RWPE1 (cell line): ENCODE measurements around the gene SWSAP1.
A peak's percentile ranks its signal among the peaks of the same experiment; 100 is the strongest.

ENCODE experiments used
- CTCF ChIA-PET: fragments of 350-600 bp; sonication (Branson Sonifier 250); formaldehyde crosslinking; extraction: SDS; loops from one replicate; lab custom pipeline; 2021; lab: Yijun Ruan, JAX
- POLR2A ChIA-PET: fragments of 400-600 bp; formaldehyde crosslinking; extraction: SDS; loops from one replicate; lab custom pipeline; 2020; ENCODE audit warnings: antibody characterized with exemption; ENCODE audit not compliant: low non-redundant PET; lab: Yijun Ruan, JAX
- DNase-seq: peaks from one replicate; pipeline ENCODE4 v3.0.0; 2012; ENCODE audit warnings: low spot score
- H3K27ac ChIP-seq: fragments of 450-650 bp; 2 replicates; pipeline ENCODE4 v1.5.1; 2017
- CTCF ChIP-seq: fragments of 450-650 bp; conservative IDR thresholded peaks from 2 replicates; pipeline ENCODE4 v1.5.1; 2017; ENCODE audit warnings: low read depth, mild to moderate bottlenecking

Gene SWSAP1

DNA sequence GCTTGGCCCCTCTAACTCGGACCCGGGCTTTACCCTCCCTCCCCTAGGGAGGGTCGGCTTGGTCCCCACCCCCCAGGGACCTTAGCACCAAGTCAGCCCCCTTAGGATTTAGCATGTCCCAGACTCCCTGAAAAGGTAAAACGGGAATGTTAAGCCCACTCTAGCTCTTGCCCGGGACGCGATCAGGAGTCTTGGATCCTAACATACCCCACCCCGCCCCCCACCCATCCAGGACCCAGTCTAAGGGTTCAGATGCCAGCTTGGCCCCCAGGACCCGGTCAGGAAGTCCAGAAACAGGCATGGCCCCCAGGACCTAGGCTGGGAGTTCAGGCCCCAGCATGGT lies 9.2 kb downstream of the SWSAP1 start:
- peak overlapping the region; percentile 56 for H3K27ac ChIP-seq
- ChIA-PET CTCF (interaction anchor here (0.6 to 1.8 kb wide), 5 partner anchors 39 to 99 kb away, joined by 3 to 11 read pairs (median 4); partner anchors contain the start of gene ELAVL3), POLR2A (interaction anchor here (2.1 kb wide), 1 partner anchor 99 kb away, joined by 10 read pairs; no protein-coding TSS in a partner anchor)
- DNase-seq = no peak
- no peak for TF ChIP-seq CTCF

DNA sequence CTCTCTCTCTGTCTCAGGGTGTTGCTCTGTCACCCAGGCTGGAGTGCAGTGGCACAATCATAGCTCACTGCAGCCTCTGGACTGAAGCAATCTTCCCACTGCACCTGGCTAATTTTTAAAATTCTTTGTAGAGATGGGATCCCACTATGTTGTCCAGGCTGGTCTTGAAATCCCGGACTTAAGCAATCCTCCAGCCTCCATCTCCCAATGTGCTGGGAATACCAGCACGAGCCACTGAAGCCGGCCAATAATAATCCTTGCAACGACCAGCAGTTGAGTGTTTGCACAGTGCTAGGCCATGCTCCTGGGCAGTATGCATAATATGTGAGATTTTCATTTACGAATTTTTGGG lies 10.3 kb downstream of the SWSAP1 start:
- POLR2A ChIA-PET = interaction anchor here (0.7 kb wide), 1 partner anchor 520 kb away, joined by 10 read pairs; no protein-coding TSS in a partner anchor
- TF ChIP-seq CTCF = no peak
- no peak for DNase-seq
- peak overlapping the region; percentile 28 for H3K27ac ChIP-seq
- CTCF ChIA-PET = interaction anchor here (0.6 to 0.7 kb wide), 2 partner anchors 536 to 1347 kb away, joined by 3 read pairs; partner anchors contain the start of gene C19orf38

DNA sequence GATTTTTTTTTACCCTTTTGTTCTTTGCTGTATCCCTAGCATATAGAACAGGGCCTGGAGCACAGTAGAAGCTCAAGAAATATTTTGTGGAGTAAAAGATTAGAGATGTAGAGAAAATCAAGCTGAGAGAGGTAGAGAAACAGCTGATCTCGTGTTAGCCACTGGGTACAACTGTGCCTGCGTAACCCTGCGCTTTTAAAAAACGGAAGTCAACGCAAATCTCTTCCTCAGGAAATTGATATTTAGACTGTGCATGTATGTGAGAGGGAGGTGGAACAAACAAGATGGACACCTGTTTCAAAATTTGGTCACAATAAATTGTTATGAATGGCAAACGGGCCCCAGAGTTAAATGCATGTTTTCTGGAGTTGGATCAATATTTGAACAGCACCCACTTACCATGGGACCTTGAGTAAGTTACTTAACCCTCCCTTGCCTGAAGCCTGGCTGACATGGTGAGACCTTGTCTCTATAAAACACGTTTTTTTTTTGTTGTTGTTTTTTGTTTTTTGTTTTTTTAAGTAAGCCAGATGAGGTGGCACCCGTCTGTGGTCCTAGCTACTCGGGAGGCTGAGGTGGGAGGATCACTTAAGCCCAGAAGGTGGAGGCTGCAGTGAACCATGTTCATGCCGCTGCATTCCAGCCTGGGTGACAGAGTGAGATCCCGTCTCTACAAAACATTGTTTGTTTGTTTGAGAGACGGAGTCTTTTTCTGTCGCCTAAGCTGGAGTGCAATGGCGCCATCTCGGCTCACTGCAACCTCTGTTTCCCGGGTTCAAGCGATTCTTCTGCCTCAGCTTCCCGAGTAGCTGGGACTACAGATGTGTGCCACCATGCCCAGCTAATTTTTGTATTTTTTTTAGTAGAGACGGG lies 12.9 kb downstream of the SWSAP1 start:
- H3K27ac ChIP-seq = no peak overlapping the region
- ChIA-PET POLR2A (no interaction called here), CTCF (interaction anchor here (0.6 kb wide), 2 partner anchors 141 to 217 kb away, joined by 3 read pairs; no protein-coding TSS in a partner anchor)
- TF ChIP-seq CTCF = no peak
- DNase-seq = no peak

GRCh38 chr19:11390359-11390758 lies 15.9 kb downstream of the SWSAP1 start:
- DNase-seq = no peak
- no peak for TF ChIP-seq CTCF
- CTCF ChIA-PET = interaction anchor here (1.0 to 1.8 kb wide), 2 partner anchors 8 to 9 kb away, joined by 4 to 9 read pairs; no protein-coding TSS in a partner anchor
- H3K27ac ChIP-seq = no peak overlapping the region
- POLR2A ChIA-PET = no interaction called here

GRCh38 chr19:11390933-11391680 lies 16.6 kb downstream of the SWSAP1 start:
- CTCF ChIA-PET = interaction anchor here (0.6 to 1.8 kb wide), 3 partner anchors 9 to 10 kb away, joined by 4 to 9 read pairs (median 4); no protein-coding TSS in a partner anchor
- TF ChIP-seq CTCF = no peak
- no peak overlapping the region for H3K27ac ChIP-seq
- POLR2A ChIA-PET = no interaction called here
- DNase-seq = no peak

DNA sequence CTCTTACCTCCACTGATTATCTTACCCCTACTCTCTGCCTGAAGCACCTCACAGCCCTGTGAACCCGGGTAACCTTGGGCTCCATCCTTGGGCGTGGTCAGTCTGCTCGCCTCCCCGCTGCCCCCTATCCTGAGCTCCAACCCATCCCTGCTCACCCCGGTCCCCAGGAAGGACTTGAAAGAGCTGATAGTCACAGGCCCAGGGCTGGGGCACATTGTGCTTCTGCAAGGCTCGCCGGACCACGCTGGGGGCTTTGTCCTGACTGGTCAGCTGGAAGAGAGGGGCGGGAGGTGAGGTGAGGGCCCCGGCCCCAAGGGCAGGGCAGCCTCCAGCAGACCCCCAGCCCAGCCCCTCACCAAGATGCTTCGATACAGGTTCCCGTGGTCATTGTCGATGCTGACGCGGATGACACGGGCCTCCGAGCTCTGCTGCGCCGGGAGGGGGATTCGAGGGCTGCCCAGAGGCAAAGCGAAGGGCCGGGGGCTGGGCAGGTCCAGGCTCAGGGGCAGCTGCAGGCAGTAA lies 22.7 kb downstream of the SWSAP1 start:
- no peak overlapping the region for H3K27ac ChIP-seq
- CTCF ChIA-PET = interaction anchor here (1.4 kb wide), 1 partner anchor 14 kb away, joined by 4 read pairs; no protein-coding TSS in a partner anchor
- TF ChIP-seq CTCF = no peak
- no peak for DNase-seq
- POLR2A ChIA-PET = no interaction called here
